GM11168 (cell line): ENCODE results near the gene IGF1.

Experiments used
- in situ Hi-C: fragments of 300-500 bp; cut with MboI; formaldehyde crosslinking; loops from one replicate; pipeline ENCODE4 v1.12.0; 2022; ENCODE audit warnings: low sequenced_read_pairs; ENCODE audit not compliant: unreplicated experiment

IGF1 gene

DNA sequence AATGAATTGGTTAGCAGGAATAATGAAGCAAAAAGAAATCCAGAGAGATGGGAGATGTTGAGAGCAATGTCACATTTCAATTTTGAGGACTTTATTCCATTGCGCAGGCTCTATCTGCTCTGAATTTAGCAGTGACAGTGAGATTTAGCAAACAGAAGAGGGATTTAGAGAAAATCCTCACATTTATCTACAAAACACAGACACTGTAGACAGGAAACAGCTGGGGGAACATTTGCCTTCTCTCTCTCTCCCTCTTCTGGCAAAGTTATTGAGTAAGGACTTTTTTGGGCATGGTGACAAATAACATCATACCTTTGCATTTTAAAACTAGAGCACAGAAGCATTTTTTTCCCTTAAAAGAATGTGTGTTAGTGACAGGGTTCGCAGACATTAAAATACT lies at the start of gene IGF1:
Gene IGF1 (minus strand): TSS at position 158 of the 400 bp plus-strand sequence. CDS start 182 bp downstream, outside the sequence.
- in situ Hi-C loops: loop anchor here (10.0 to 25.0 kb wide), 3 partner anchors 186 to 566 kb away; no protein-coding TSS in a partner anchor

DNA sequence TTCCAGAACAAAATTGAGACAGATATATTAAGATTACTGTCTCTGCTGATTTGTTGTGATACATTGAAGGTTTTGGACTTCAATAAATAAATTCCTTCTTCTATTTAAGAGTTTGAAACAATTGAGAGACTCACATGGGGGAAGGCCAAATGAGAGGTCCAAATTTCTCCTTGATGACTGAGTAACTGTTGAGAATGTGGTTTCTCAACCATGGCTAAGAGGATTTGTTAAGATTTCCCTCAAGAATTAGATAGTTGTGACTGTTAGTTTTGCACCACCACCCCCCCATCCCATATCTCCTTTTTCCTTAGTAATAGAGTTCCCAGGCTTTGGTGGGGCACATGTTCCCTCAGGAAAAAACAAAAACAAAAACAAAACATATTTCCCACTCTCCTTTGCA lies 47.7 kb upstream of the IGF1 start:
- in situ Hi-C loops: no loop called here

DNA sequence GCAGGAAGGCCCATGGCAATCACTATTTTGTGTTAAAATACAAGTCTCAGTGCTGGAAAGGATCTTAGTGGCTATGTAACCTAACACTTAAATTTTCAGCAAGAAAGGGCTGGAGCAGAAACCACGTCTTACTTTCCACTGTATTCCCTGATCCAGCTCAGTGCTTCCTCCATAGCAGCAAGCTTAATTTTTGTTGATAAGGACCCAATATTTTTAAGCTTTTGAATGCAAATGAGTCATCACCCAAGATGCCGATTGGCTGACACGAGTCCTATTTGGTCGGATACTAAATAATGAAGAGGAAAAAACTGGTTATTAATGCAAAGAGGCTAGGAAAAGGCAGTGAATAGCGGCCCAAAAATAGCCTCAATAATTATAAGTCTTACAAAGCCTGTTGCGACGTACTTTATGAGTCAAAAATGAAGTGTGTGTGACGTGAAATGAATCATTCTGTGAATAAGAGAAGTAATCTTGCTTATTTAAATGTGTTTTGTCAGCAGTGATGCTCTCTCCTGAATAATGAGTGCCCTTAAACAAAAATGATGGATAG lies 46.9 kb upstream of the IGF1 start:
- in situ Hi-C loops: no loop called here

DNA sequence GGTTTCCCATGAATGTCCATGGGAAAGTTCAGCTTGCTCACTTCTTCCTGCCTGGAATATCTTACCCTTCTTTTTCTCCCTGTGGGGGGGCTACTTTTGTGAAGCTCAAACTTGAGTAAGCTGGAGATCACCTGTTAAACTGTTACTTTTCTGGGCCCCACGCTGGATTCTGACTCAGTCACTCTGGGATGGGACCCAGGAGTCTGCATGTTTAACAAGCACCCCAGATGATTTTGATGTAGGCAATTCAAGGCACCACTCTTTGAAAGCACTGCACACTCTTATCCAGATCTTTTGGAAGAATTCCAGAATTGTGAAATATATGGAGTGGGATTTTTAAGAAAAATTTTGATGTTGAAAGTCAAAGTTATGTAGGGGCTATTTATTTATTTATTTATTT lies 46.3 kb upstream of the IGF1 start:
- in situ Hi-C loops: no loop called here

- in situ Hi-C loops: no loop called here
Observed at GRCh38 chr12:102522768-102523167, 42.4 kb upstream of the IGF1 start.

DNA sequence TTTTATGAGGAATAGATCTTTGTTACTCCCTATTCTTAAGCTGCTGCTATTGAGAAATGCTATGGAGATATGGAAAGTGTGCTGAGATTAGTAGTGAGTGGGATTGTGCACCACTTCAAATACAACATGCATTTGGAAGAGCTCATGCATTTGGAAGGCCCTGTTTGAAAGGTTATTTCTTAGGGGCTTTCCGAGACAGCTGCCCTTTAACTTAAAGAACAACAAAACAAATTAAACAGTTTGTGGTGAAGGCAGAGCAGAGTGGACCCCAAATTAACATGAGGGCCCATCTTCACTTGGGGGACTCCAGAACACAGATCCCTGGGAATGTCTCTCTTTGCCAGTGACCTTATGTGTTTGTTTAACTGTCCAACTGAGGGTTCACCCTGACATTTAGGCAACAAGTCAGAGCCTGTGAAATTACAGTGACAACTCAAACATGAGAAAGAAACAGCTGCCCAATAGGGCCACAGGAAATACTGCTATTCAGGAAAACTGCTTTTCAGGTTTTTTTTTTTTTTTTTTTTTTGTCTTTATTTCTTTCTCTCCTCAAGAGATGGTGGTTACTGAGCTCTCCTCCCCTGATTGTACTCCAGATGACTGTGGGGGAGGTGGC lies 41.4 kb upstream of the IGF1 start:
- in situ Hi-C loops: no loop called here

GRCh38 chr12:102518871-102519270 lies 38.5 kb upstream of the IGF1 start:
- in situ Hi-C loops: no loop called here

DNA sequence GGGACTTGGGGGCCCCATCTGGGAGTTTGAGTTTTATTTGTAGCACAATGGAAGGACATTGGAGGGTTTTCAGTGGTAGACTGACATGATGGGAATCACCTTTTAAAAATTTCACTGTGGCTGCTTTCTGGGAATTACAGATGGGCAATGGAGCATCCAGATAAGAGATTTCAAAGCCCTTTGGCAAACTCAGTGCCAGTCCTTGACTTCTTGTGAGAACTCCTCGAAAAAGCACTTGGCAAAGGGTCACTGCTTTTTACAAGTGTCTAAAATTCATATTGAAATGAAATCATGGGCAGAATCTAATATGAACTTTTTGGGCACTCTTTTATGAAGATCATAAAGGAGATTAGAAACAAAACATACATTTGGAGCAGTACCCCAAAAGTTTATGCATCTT lies 34.3 kb upstream of the IGF1 start:
- in situ Hi-C loops: no loop called here

DNA sequence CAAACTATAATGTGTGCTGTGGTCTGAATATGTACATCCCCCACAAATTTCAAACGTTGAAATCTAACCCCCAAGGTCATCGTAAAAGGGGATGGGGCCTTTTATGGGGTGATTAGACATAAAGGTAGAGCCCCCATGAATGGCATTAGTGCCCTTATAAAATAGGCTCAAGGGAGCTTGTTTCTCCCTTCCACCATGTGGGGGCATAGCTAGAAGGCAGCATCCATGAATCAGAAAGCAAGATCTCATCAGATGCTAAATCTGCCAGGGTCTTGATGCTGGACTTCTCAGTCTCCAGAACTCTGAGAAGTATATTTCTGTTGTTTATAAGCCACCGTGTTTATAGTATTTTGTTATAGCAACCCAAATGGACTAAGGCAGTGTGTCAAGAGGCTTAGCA lies 33.4 kb upstream of the IGF1 start:
- in situ Hi-C loops: no loop called here

DNA sequence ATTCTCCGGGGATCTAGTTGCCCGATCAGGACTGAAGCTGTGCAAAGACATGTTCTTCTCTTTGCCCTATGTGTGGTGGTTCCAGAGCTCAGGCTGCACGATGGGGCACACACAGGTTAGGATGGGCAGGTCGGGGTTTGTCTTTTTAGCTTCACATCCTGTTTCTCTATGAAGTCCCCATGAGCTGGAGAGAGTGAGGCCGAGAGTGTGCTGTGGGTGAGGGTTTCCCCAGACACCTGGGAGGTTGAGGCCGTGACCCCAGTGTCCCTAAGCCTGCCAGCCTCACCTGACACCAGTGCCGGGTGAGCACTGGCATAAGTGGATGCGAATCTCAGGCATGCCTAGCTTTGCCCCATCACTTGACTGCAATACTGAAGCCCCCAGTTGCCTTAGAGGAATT lies 32.9 kb upstream of the IGF1 start:
- in situ Hi-C loops: no loop called here

GRCh38 chr12:102512523-102512922 lies 32.2 kb upstream of the IGF1 start:
- in situ Hi-C loops: no loop called here

GRCh38 chr12:102511575-102511974 lies 31.2 kb upstream of the IGF1 start:
- in situ Hi-C loops: no loop called here

DNA sequence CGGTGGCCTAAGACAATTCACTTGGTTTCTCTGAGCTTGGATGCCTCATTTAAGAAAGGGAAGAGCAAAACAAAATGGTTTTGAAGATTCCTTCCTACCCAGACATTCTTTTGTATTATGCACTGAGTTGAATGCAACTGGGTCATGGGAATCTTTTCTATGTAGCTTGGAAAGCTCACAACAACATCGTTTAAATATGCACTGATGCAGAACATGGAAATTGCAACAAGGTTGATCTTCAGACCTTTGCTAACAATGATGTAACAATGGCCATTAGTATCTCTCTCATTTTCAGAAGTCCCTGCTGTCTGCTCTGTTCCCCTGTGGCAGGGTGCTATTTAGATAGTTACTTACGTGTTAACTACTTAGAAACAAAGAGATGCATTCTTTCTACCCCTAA lies 30.1 kb upstream of the IGF1 start:
- in situ Hi-C loops: no loop called here

DNA sequence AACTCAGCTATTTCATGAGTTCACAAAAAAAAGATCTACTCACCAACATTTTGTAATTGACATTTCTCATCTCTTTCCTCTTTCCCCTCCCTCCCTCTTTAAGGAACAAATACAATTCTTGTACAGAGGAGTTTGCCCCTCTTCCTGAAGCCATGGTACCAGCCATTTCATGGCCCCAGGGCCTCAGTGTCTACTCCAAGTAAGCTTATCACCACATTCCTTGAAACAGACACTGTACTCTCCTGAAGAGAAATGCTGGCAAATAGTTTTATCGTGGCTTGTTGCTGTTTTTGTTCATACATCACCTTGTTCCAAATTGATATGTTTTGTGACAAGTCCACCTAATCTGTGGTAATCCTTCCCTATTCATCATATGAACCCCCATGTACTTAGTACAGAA lies 29.7 kb upstream of the IGF1 start:
- in situ Hi-C loops: no loop called here

DNA sequence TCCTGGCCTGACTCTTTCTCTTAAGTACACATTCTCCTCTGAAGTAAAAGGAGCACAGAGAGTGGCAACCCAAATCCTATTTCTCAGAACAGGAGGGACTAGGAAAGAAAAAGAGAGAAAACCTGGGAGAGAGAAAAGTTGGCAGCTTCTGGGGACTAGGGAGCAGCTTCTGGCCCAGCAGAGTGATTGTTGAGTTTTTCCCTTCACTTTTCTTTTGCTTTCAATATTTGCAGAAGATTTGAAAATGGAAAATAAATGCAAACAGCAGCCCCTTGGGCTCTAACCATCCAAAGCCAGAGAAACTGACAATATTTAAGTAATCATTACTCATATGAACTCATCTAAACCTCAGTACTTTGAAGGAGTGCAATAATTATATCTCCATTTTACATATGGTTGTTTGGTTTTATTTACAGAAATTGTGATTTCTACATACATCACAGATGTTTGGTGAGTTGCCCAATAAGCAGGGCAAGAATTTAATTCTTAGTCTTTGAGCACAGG lies 28.8 kb upstream of the IGF1 start:
- in situ Hi-C loops: no loop called here

- in situ Hi-C loops: no loop called here
Observed at GRCh38 chr12:102508052-102508451, 27.7 kb upstream of the IGF1 start.

DNA sequence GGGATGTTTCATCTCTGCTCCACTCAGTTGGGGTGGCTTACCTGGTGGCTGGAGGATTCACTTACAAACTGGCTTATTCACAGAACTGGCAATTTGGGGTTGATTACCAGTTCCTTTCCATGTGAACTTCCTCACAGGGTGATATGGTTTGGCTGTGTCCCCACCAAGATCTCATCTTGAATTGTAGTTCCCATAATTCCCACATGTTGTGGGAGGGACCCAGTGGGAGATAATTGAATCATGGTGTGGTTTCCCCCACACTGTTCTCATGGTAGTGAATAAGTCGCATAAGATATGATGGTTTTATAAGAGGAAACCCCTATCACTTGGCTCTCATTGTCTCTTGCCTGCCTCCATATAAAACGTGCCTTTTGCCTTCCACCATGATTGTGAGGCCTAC lies 26.9 kb upstream of the IGF1 start:
- in situ Hi-C loops: no loop called here

DNA sequence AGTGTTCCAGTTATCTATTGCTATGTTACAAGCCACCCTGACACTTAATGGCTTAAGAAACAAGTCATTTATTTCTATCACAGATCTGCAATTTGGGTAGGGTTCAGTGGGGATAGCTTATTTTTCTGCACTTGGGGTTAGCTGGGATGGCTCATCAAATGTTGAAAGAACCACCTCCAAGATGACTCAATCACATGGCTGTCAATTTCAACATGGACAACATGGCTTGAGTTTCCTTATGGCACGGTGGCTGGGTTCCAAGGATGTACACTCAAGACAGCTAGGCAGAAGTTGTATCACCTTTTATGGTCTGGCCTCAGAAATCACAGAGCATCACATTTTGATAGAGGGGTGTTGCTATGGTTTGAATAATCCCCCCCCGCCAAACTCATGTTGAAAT lies 24.5 kb upstream of the IGF1 start:
- in situ Hi-C loops: no loop called here

DNA sequence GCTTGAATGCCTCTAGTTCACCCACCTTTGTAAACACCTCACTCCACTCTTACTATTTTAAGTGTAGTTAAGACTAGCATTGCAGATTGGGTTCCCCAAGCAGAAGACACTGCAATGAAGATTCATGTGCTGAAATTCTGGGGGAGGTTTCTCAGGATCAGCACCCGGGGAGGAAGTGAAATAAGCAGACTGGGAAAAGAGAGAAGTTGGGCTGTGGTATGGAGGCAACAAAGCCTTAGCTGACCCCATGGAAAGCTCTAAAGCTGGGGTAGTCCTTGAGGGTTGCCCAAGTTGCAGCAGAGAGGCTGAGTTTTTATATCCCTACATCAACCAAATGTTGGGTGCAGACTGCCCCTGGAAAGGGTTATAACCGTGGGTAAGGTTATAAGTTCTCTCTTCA lies 23.9 kb upstream of the IGF1 start:
- in situ Hi-C loops: no loop called here

DNA sequence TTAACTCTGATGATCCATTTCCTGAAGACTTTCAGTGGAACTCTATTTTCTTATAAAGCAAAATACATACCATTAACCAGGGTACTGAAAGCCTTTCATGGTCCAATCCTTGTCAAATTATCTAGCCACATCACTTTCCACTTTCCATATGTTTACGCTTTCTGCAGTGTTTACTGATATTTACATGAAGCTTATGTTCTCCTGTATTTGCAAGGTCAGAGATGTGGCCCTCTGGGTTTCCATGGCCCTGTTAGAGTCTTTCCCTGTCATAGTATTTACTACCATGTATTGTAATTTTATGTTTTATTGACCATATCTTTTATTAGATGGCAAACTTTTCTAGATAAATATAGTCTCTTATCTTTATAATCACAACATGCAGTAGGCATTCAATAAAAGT lies 23.5 kb upstream of the IGF1 start:
- in situ Hi-C loops: no loop called here

DNA sequence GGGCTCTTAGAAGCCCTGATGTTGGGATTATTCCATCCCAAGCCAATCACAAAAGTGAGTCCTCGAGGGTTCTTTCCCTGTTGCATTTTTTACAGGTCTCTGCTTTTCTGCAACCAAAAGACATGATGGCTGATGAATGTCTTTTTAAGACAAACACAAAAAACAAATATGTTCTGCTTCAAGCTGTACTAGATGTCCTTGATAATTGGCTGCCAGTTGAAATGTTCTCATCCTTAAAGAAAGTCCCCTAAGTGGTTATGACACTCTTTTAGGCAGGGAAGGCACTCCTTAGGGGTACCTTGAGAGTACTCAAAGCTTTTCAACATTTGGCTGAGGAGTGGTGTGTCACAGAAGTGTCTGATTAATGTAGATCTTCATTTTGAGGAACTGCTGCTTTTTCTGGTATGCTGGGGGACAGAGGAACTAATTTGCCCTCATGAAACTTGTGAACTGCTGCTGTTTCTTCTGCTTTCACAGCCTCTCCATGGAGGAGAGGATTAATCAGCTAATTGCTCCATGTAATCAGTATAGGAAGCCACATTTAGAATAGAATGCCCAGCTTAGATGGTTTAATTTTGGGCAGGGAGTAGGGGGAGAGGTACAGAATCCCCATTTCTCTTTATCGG lies 22.8 kb upstream of the IGF1 start:
- in situ Hi-C loops: no loop called here

- in situ Hi-C loops: no loop called here
Observed at GRCh38 chr12:102501773-102502172, 21.4 kb upstream of the IGF1 start.
